ENCODE data around the gene IQCE. TPM values are rescaled to one million over a fixed set of nuclear protein-coding genes. Genes with fewer than 3 reads are reported as not detected.

The IQCE gene
- total and polyA plus RNA-seq, 2 donors (not counting 1 experiment from before 2014, with no cell fraction given) = 3.5 to 9.5 TPM

DNA sequence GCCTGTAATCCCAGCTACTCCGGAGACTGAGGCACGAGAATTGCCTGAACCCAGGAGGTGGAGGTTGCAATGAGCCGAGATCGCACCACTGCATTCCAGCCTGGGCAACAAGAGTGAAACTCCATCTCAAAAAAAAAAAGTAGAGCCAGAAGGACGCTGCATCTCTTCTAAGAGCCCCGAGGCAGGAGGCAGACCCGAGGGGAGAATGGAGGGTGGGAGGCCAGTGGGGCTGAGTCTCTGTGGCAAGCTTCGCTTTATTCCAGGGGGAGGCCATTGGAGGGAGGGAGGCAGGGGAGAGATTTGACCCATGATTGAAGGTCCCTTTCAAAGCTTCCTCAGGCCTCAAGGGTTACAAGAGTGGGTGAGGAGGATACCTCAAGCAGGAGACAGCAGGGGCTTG, 91.7 kb downstream of the IQCE start:
- Mint-ChIP-seq H3K27ac (no peak overlapping the region), H3K4me3 (no peak overlapping the region), H3K9me3 (ENCODE audit: insufficient read depth) (no peaks in the 10 kb centered on the region), H3K27me3 (no peaks in the 10 kb centered on the region), H3K4me1 (peaks cover 3% of the 10 kb centered on the region)
- intact Hi-C loops (cut with micrococcal nuclease) = no loop called here
- no peaks in the 10 kb centered on the region for H3K27me3 ChIP-seq (replicated peaks in 1 of 4; ENCODE audit: control extremely low read depth in 1 of 4, control insufficient read depth in 3 of 4, insufficient read depth in 4 of 4, low read length in 3 of 4)
- ATAC-seq (ENCODE audit: low read depth) (no peak), DNase-seq (no peak)
- H3K79me2 ChIP-seq (ENCODE audit: control insufficient read depth, insufficient read depth, low read length) = peaks cover 4% of the 10 kb centered on the region
- H3K36me3 ChIP-seq (replicated peaks in 1 of 2; ENCODE audit: control extremely low read depth in 1 of 2, control insufficient read depth in 1 of 2, extremely low read depth in 1 of 2, insufficient read depth in 2 of 2, low read length in 1 of 2) = peaks cover 0 to 17% of the 10 kb centered on the region in 2 experiments
- ChIA-PET CTCF (interaction anchor here (0.7 kb wide), 2 partner anchors 61 to 400 kb away, joined by 3 read pairs; no protein-coding TSS in a partner anchor), POLR2A (no interaction called here)
- 90% methylated on average over 8 of the region's 8 CpGs for WGBS (ENCODE audit: insufficient coverage)
- no peak overlapping the region for H3K27ac ChIP-seq (ENCODE audit: low read length in 2 of 2)
- no peak overlapping the region for H3K4me3 ChIP-seq (ENCODE audit: control extremely low read depth in 1 of 5, extremely low read depth in 1 of 5, insufficient read depth in 1 of 5, low read depth in 2 of 5, low read length in 4 of 5)
- no peak overlapping the region for H3K4me2 ChIP-seq (replicated peaks; ENCODE audit: low read depth, low read length, poor library complexity, severe bottlenecking)
- no peak overlapping the region for H3K9ac ChIP-seq (ENCODE audit: low read length)
- no peaks in the 10 kb centered on the region for H3K9me3 ChIP-seq (ENCODE audit: control extremely low read depth in 1 of 3, control insufficient read depth in 2 of 3, insufficient read depth in 1 of 3, low read length in 2 of 3)
- H3K4me1 ChIP-seq (ENCODE audit: control insufficient read depth in 2 of 2, insufficient read depth in 2 of 2, low read length in 2 of 2) = peaks cover 3 to 8% of the 10 kb centered on the region in 2 donors
- H2AFZ ChIP-seq (ENCODE audit: insufficient read depth, low read depth, low read length, poor library complexity, severe bottlenecking) = no peak overlapping the region
- H4K20me1 ChIP-seq (ENCODE audit: control insufficient read depth, insufficient read depth, low read length, poor library complexity, severe bottlenecking) = no peaks in the 10 kb centered on the region
- TF ChIP-seq EZH2 (IDR thresholded peaks at IDR 0.05; ENCODE audit: borderline replicate concordance, insufficient read depth, low read depth, low read length, poor library complexity, severe bottlenecking) = no peak
- TF ChIP-seq, protein P1, sequence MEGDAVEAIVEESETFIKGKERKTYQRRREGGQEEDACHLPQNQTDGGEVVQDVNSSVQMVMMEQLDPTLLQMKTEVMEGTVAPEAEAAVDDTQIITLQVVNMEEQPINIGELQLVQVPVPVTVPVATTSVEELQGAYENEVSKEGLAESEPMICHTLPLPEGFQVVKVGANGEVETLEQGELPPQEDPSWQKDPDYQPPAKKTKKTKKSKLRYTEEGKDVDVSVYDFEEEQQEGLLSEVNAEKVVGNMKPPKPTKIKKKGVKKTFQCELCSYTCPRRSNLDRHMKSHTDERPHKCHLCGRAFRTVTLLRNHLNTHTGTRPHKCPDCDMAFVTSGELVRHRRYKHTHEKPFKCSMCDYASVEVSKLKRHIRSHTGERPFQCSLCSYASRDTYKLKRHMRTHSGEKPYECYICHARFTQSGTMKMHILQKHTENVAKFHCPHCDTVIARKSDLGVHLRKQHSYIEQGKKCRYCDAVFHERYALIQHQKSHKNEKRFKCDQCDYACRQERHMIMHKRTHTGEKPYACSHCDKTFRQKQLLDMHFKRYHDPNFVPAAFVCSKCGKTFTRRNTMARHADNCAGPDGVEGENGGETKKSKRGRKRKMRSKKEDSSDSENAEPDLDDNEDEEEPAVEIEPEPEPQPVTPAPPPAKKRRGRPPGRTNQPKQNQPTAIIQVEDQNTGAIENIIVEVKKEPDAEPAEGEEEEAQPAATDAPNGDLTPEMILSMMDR (IDR thresholded peaks at IDR 0.05) = no peak

DNA sequence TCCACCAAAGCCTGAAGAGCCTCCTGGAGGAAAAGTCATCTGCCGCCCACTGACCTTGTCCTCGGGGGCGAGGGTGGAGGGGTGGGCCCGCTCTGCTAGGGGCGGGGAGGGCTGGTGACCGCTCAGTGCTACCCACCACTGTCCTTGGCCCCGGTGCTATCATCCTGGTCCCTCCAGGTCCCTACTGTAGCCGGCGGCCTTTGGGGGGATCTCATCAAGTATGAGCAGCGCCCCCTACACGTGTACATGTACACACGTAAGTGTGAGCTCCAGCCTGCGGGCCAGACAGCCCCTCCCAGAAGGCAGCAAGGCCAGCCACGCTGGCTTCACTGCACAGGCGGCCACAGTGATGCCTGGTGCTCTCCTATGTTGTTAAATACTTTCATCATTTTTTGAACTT, 92.6 kb downstream of the IQCE start:
- peak; percentile 51 for ATAC-seq (ENCODE audit: low read depth)
- intact Hi-C loops (cut with micrococcal nuclease) = no loop called here
- POLR2A ChIA-PET = no interaction called here

More for the DNA sequence above, 92.6 kb downstream of the IQCE start:
- Mint-ChIP-seq H3K9me3 (ENCODE audit: insufficient read depth) (no peaks in the 10 kb centered on the region), H3K27me3 (no peaks in the 10 kb centered on the region), H3K4me3 (no peak overlapping the region), H3K27ac (no peak overlapping the region), H3K4me1 (no peaks in the 10 kb centered on the region)
- Histone ChIP-seq H3K9me3 (ENCODE audit: control extremely low read depth in 1 of 3, control insufficient read depth in 2 of 3, insufficient read depth in 1 of 3, low read length in 2 of 3) (no peaks in the 10 kb centered on the region), H3K9ac (ENCODE audit: low read length) (no peak overlapping the region), H3K27me3 (replicated peaks in 1 of 4; ENCODE audit: control extremely low read depth in 1 of 4, control insufficient read depth in 3 of 4, insufficient read depth in 4 of 4, low read length in 3 of 4) (no peaks in the 10 kb centered on the region), H3K27ac (ENCODE audit: low read length in 2 of 2) (no peak overlapping the region), H3K4me1 (ENCODE audit: control insufficient read depth in 2 of 2, insufficient read depth in 2 of 2, low read length in 2 of 2) (peaks cover 0 to 2% of the 10 kb centered on the region in 2 donors), H3K4me3 (ENCODE audit: control extremely low read depth in 1 of 5, extremely low read depth in 1 of 5, insufficient read depth in 1 of 5, low read depth in 2 of 5, low read length in 4 of 5) (no peak overlapping the region), H2AFZ (ENCODE audit: insufficient read depth, low read depth, low read length, poor library complexity, severe bottlenecking) (no peak overlapping the region), H3K79me2 (ENCODE audit: control insufficient read depth, insufficient read depth, low read length) (no peaks in the 10 kb centered on the region), H4K20me1 (ENCODE audit: control insufficient read depth, insufficient read depth, low read length, poor library complexity, severe bottlenecking) (no peaks in the 10 kb centered on the region), H3K4me2 (replicated peaks; ENCODE audit: low read depth, low read length, poor library complexity, severe bottlenecking) (no peak overlapping the region), H3K36me3 (replicated peaks in 1 of 2; ENCODE audit: control extremely low read depth in 1 of 2, control insufficient read depth in 1 of 2, extremely low read depth in 1 of 2, insufficient read depth in 2 of 2, low read length in 1 of 2) (peaks cover 0 to 21% of the 10 kb centered on the region in 2 experiments)
- CTCF ChIA-PET = interaction anchor here (0.5 to 1.6 kb wide), 4 partner anchors 42 to 1576 kb away, joined by 3 read pairs; no protein-coding TSS in a partner anchor
- no peak for DNase-seq
- WGBS (ENCODE audit: insufficient coverage) = 87% methylated on average over 13 of the region's 15 CpGs
- no peak for TF ChIP-seq EZH2 (IDR thresholded peaks at IDR 0.05; ENCODE audit: borderline replicate concordance, insufficient read depth, low read depth, low read length, poor library complexity, severe bottlenecking)
- TF ChIP-seq, protein P1 (IDR thresholded peaks at IDR 0.05) = no peak
